ENCODE data around the gene PLA2G6. TPM values are rescaled to one million over a fixed set of nuclear protein-coding genes. Genes with fewer than 3 reads are reported as not detected.

The PLA2G6 gene
- total RNA-seq, 2 donors from 2014 or later = 60.6 to 60.7 TPM

DNA sequence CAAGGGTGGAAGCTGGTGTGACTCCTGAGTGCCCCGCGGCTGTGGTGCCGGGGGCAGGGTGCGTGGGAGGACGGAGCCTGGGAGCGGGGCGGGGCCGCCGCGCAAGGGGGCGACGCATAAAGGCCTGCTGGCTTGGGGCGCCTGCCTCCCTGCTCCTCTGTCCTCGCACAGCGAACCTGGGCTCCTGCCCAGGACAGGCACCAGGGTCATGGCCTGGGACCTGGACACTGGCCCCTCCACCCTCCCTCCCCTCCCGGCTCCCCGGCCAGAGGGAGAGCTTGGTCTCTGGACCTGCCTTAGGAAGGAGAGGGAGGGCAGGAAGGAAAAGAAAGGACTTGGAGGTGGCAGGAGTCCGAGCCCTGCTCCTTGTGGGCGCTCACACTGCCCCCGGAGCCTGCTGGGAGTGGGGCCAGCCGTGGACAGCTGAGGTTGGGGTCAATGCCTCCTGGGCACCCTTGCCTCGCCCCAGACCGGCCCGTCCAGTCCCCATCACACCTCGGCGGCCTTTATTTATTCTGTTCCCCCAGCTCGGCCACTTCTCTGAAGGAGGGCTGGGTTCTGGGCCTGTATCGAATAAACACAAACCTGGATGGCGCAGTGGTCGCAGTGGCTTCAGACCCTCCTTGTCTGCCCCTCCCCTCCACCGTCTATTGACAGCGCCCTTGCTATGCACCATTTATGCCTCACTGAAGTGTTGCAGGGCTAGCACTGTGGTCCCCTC is 106.4 kb downstream of the PLA2G6 start:
- no peaks in the 10 kb centered on the region for H3K4me1 ChIP-seq (ENCODE audit: control insufficient read depth, insufficient read depth, low read length)
- peaks cover 13% of the 10 kb centered on the region for H3K27me3 Mint-ChIP-seq (ENCODE audit: insufficient read depth)
- no peak overlapping the region for H3K4me3 ChIP-seq (ENCODE audit: low read length)
- 94 to 95% methylated on average over 17 to 31 of the region's 32 CpGs for WGBS, 2 experiments (ENCODE audit: insufficient coverage in 1 of 2, insufficient read length in 1 of 2)
- H3K4me1 Mint-ChIP-seq = no peaks in the 10 kb centered on the region
- H3K27ac ChIP-seq (ENCODE audit: low read depth, low read length) = peak overlapping the region; percentile 38
- H3K27ac Mint-ChIP-seq = no peak overlapping the region
- peaks cover 25% of the 10 kb centered on the region for H3K36me3 Mint-ChIP-seq (ENCODE audit: low read depth)
- H3K4me3 Mint-ChIP-seq = no peak overlapping the region
- no peaks in the 10 kb centered on the region for H3K9me3 ChIP-seq (ENCODE audit: control insufficient read depth, low read length)
- H3K9ac ChIP-seq (ENCODE audit: extremely low read depth, low read length, poor library complexity, severe bottlenecking) = no peak overlapping the region
- H3K36me3 ChIP-seq (ENCODE audit: control insufficient read depth, insufficient read depth, low read length) = peaks cover 19% of the 10 kb centered on the region
- TF ChIP-seq, protein P1, sequence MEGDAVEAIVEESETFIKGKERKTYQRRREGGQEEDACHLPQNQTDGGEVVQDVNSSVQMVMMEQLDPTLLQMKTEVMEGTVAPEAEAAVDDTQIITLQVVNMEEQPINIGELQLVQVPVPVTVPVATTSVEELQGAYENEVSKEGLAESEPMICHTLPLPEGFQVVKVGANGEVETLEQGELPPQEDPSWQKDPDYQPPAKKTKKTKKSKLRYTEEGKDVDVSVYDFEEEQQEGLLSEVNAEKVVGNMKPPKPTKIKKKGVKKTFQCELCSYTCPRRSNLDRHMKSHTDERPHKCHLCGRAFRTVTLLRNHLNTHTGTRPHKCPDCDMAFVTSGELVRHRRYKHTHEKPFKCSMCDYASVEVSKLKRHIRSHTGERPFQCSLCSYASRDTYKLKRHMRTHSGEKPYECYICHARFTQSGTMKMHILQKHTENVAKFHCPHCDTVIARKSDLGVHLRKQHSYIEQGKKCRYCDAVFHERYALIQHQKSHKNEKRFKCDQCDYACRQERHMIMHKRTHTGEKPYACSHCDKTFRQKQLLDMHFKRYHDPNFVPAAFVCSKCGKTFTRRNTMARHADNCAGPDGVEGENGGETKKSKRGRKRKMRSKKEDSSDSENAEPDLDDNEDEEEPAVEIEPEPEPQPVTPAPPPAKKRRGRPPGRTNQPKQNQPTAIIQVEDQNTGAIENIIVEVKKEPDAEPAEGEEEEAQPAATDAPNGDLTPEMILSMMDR (conservative IDR thresholded peaks at IDR 0.05) = no peak
- peaks cover 4% of the 10 kb centered on the region for H3K27me3 ChIP-seq (ENCODE audit: control insufficient read depth, insufficient read depth, low read length, poor library complexity, severe bottlenecking)
- DNase-seq = no peak
- no peaks in the 10 kb centered on the region for H3K9me3 Mint-ChIP-seq

DNA sequence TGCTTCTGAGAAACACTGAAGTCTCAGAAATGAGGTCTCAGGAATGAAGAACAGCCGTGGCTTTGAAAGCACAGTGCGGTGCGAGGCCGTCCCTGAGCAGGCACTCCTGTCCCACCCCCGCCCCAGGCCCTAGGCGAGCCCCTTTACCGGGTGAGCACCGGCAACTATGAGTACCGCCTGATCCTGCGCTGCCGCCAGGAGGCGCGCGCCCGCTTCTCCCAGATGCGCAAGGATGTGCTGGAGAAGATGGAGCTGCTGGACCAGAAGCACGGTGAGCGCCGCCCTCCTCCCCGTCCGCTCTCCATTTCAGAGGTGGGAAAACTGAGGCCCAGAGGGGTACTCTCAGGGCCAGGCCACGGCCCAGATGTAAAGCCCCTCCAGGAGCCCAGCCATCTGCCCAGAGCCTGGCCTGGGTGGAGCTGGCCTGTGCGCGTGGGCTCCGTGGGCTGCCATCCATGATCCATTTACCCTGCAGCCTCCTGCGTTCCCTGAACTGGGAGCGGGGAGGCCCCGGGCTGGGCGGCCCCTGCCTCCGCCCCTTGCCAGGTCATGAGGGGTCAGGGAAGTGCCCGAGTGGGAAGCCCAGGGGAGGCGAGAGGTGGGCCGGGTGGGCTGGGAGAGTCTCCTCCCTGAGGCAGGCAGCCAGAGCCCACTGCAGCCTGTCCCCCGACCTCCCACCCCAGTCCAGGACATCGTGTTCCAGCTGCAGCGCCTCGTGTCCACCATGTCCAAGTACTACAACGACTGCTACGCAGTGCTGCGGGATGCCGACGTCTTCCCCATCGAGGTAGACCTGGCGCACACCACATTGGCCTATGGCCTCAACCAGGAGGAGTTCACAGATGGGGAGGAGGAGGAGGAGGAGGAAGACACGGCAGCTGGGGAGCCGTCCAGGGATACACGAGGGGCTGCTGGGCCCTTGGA is 107.2 kb downstream of the PLA2G6 start:
- no peaks in the 10 kb centered on the region for H3K4me1 ChIP-seq (ENCODE audit: control insufficient read depth, insufficient read depth, low read length)
- H3K9ac ChIP-seq (ENCODE audit: extremely low read depth, low read length, poor library complexity, severe bottlenecking) = no peak overlapping the region
- H3K27ac Mint-ChIP-seq = peak overlapping the region; percentile 55
- peaks cover 31% of the 10 kb centered on the region for H3K36me3 Mint-ChIP-seq (ENCODE audit: low read depth)
- H3K4me1 Mint-ChIP-seq = no peaks in the 10 kb centered on the region
- no peaks in the 10 kb centered on the region for H3K27me3 ChIP-seq (ENCODE audit: control insufficient read depth, insufficient read depth, low read length, poor library complexity, severe bottlenecking)
- H3K9me3 ChIP-seq (ENCODE audit: control insufficient read depth, low read length) = no peaks in the 10 kb centered on the region
- H3K4me3 Mint-ChIP-seq = no peak overlapping the region
- WGBS, 2 experiments (ENCODE audit: insufficient coverage in 1 of 2, insufficient read length in 1 of 2) = 93 to 96% methylated on average over 35 to 47 of the region's 47 CpGs
- H3K27me3 Mint-ChIP-seq (ENCODE audit: insufficient read depth) = peaks cover 5% of the 10 kb centered on the region
- no peaks in the 10 kb centered on the region for H3K9me3 Mint-ChIP-seq
- TF ChIP-seq, protein P1 (conservative IDR thresholded peaks at IDR 0.05) = peak; percentile 76
- H3K36me3 ChIP-seq (ENCODE audit: control insufficient read depth, insufficient read depth, low read length) = peaks cover 25% of the 10 kb centered on the region
- no peak overlapping the region for H3K4me3 ChIP-seq (ENCODE audit: low read length)
- H3K27ac ChIP-seq (ENCODE audit: low read depth, low read length) = no peak overlapping the region
- peak; percentile 94 for DNase-seq

- no peak overlapping the region for H3K9ac ChIP-seq (ENCODE audit: extremely low read depth, low read length, poor library complexity, severe bottlenecking)
- Mint-ChIP-seq H3K4me3 (no peak overlapping the region), H3K36me3 (ENCODE audit: low read depth) (peaks cover 31% of the 10 kb centered on the region), H3K27ac (peak overlapping the region; percentile 55), H3K4me1 (no peaks in the 10 kb centered on the region), H3K27me3 (ENCODE audit: insufficient read depth) (no peaks in the 10 kb centered on the region), H3K9me3 (no peaks in the 10 kb centered on the region)
- no peaks in the 10 kb centered on the region for H3K4me1 ChIP-seq (ENCODE audit: control insufficient read depth, insufficient read depth, low read length)
- H3K27ac ChIP-seq (ENCODE audit: low read depth, low read length) = no peak overlapping the region
- WGBS, 2 experiments (ENCODE audit: insufficient coverage in 1 of 2, insufficient read length in 1 of 2) = 94 to 97% methylated on average over 13 to 28 of the region's 28 CpGs
- H3K4me3 ChIP-seq (ENCODE audit: low read length) = no peak overlapping the region
- DNase-seq = peak; percentile 40
- TF ChIP-seq, protein P1 (conservative IDR thresholded peaks at IDR 0.05) = no peak
- H3K27me3 ChIP-seq (ENCODE audit: control insufficient read depth, insufficient read depth, low read length, poor library complexity, severe bottlenecking) = no peaks in the 10 kb centered on the region
- H3K36me3 ChIP-seq (ENCODE audit: control insufficient read depth, insufficient read depth, low read length) = peaks cover 25% of the 10 kb centered on the region
- H3K9me3 ChIP-seq (ENCODE audit: control insufficient read depth, low read length) = no peaks in the 10 kb centered on the region
Observed at GRCh38 chr22:38073150-38074130, 108.2 kb downstream of the PLA2G6 start.
